Measurements from ENCODE around the gene CSMD2. TPM values are rescaled to one million over a fixed set of nuclear protein-coding genes. Genes with fewer than 3 reads are reported as not detected.

The CSMD2 gene
- total and polyA plus RNA-seq, 2 of the 8 experiments (the other 6 are each of a cell fraction or from before 2014, with no cell fraction given) = 7.0 to 14.7 TPM

DNA sequence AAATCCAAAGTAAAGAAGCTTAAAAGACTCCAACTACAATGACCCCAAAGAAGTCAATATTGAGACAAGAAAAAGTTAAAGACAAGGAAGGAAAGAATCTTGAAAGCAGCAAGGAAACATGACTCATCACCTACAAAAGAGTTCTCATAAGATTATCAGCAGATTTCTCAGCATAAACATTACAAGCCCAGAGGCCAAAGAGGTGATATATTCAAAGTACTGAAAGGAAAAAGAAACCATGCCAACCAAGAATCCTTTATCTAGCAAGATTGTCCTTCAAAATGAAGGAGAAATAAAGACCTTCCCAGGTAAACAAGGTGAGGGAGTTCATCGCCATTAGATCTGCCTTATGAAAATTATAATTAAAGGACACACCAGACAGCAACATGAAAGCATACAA lies 49.8 kb downstream of the CSMD2 start:
- H3K18ac ChIP-seq (ENCODE audit: extremely low read depth, low read length) = no peak overlapping the region
- no peak overlapping the region for H3K4me3 ChIP-seq (ENCODE audit: extremely low read depth in 1 of 4, insufficient read depth in 2 of 4, low read depth in 3 of 4, low read length in 4 of 4)
- H3K9me3 ChIP-seq (ENCODE audit: insufficient read depth in 2 of 2, low read depth in 1 of 2, low read length in 1 of 2) = no peaks in the 10 kb centered on the region
- H2BK5ac ChIP-seq (ENCODE audit: low read depth, low read length) = no peak overlapping the region
- peaks cover 3 to 6% of the 10 kb centered on the region in 2 experiments for H4K20me1 ChIP-seq (replicated peaks in 1 of 2; ENCODE audit: control insufficient read depth in 1 of 2, insufficient read depth in 2 of 2, low read length in 2 of 2)
- no peak overlapping the region for H3K23ac ChIP-seq (ENCODE audit: insufficient read length)
- no peak for TF ChIP-seq PHF8 (conservative IDR thresholded peaks at IDR 0.05; ENCODE audit: low read depth, low read length)
- H2BK12ac ChIP-seq (ENCODE audit: low read depth, low read length) = no peak overlapping the region
- peaks cover 3 to 82% of the 10 kb centered on the region in 2 experiments; a peak in 2 of 4 replicates for H3K79me2 ChIP-seq (ENCODE audit: control insufficient read depth in 1 of 2, insufficient read depth in 2 of 2, low read length in 2 of 2)
- H3K23me2 ChIP-seq (ENCODE audit: low read depth, low read length) = no peaks in the 10 kb centered on the region
- FAIRE-seq (no peak), DNase-seq (ENCODE audit: low read depth in 1 of 2, low spot score in 2 of 2) (no peak)
- H3K36me3 ChIP-seq (ENCODE audit: control insufficient read depth in 2 of 4, insufficient read depth in 4 of 4, low read length in 3 of 4) = no peaks in the 10 kb centered on the region; a peak in 1 of 8 replicates
- no peak overlapping the region for H2AK5ac ChIP-seq (ENCODE audit: low read depth, low read length)
- no peak overlapping the region for H3K9ac ChIP-seq (replicated peaks in 1 of 4; ENCODE audit: extremely low read depth in 1 of 4, low read depth in 3 of 4, low read length in 3 of 4)
- no peak overlapping the region for H3K14ac ChIP-seq (ENCODE audit: insufficient read length)
- CTCF ChIA-PET (ENCODE audit: partially characterized antibody) = interaction anchor here (0.7 to 4.5 kb wide), 24 partner anchors 9 to 628 kb away, joined by 3 to 34 read pairs (median 4); no protein-coding TSS in a partner anchor
- no peak overlapping the region for H3K4me2 ChIP-seq (ENCODE audit: insufficient read depth in 1 of 2, low read depth in 2 of 2, low read length in 2 of 2)
- H2BK120ac ChIP-seq (replicated peaks; ENCODE audit: low read depth, low read length) = no peak overlapping the region
- H2BK15ac ChIP-seq (ENCODE audit: low read length) = no peak overlapping the region
- H3K27me3 ChIP-seq (replicated peaks in 1 of 4; ENCODE audit: control insufficient read depth in 3 of 4, extremely low read depth in 1 of 4, insufficient read depth in 3 of 4, low read length in 3 of 4) = no peaks in the 10 kb centered on the region
- H4K5ac ChIP-seq (ENCODE audit: insufficient read length, low read depth, low read length) = no peak overlapping the region
- no peak overlapping the region for H4K8ac ChIP-seq (ENCODE audit: extremely low read depth, insufficient read depth, low read length)
- no peak overlapping the region for H4K91ac ChIP-seq (replicated peaks; ENCODE audit: insufficient read length, low read length)
- H2AFZ ChIP-seq (ENCODE audit: low read length) = no peak overlapping the region
- no peak overlapping the region for H3K56ac ChIP-seq (replicated peaks; ENCODE audit: insufficient read length, low read depth, low read length)
- H3K4me1 ChIP-seq (replicated peaks in 1 of 4; ENCODE audit: control insufficient read depth in 3 of 4, insufficient read depth in 4 of 4, low read length in 3 of 4) = 0 out of 7 replicates have a peak, but pooled peaks cover 0 to 3% (median 0%) of the 10 kb centered on the region in 4 experiments
- H3K4ac ChIP-seq (replicated peaks; ENCODE audit: insufficient read length, low read depth, low read length) = no peak overlapping the region
- H3K27ac ChIP-seq (ENCODE audit: low read depth, low read length) = no peak overlapping the region
- peaks cover 4% of the 10 kb centered on the region; the same call in 1 of the 2 replicates for H3K79me1 ChIP-seq (ENCODE audit: low read depth, low read length)
- H2BK20ac ChIP-seq (ENCODE audit: low read length) = no peak overlapping the region
- POLR2A ChIA-PET (ENCODE audit: partially characterized antibody) = no interaction called here
- 93% methylated on average over 1 of the region's 1 CpG; no CpG with 5 or more reads in 1 of the 2 experiments for WGBS, 2 experiments (ENCODE audit: extremely low coverage in 1 of 2, insufficient coverage in 1 of 2, insufficient read length in 1 of 2, insufficient replicate concordance in 2 of 2, low coverage in 1 of 2, low lambda C conversion rate in 2 of 2, missing lambda C conversion rate in 1 of 2)
